Activated CD4-positive, CD25-positive, alpha-beta regulatory T cell treated with anti-CD3 and anti-CD28 coated beads, Interleukin-2, amount 50 U/mL, for 24 hours (primary cell): ENCODE data around the gene HRH1.
"Not testable (repeated sequence)": the region's sequence is repeated elsewhere in the genome, so short reads cannot be mapped to it uniquely, and the experiment has no call there.

ENCODE experiments used
- ATAC-seq, 2 donors: fragments of 150-1000 bp; cut with Tn5 transposase; one replicate each; pipeline ENCODE4 v1.10.0; 2021; ENCODE audit warnings: mild to moderate bottlenecking in 1 of 2, moderate library complexity in 1 of 2

The HRH1 gene

DNA sequence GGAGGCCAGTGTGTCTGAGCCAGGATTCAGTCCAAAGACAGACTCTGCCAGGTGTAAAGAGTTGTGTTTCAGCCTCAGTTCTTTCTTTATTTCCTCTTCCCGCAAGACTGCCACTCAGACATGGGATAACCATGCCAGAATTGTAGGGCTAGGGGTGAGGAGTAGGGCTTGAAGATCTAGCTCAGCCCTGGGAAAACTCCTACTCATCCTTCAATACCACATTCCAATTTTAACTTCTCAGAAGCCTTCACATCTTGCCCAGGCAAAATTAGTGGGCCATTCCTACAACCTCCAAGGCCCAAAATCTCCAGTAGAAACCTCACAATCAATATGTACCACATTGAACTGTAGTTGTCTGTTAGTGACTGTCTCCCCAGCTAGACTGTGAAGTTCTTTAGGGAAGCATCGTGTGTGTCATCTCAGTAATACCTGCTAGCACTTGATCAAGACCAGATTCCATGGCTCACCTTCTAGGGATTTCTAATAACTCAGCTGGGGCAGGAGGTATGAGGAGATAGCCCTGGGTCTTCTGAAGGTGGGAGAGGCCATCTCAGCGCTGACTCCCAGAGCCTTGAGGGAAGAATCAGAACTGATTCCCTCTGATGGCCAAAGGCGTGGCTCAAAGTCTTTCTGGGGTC, 19.7 kb downstream of the HRH1 start:
- ATAC-seq: no peak

DNA sequence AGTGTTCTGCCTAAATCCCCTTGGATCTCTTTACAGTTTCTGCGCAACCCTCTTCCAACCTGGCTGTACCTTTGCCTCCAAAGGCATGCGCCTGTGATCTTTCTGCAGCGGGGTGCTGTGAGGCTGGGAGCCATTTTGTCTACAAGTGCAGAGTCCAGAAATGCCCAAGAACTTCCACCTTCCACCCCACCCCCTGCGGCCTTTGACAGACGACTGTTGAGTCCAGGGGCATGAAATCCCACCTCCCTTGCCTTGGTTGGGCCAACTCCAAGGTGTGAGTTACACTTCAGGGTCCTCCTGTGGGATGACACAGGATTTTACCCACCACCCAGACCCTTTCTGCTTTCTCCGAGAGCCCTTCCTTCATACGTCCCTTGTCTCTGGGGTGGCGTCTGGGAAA, 24.1 kb downstream of the HRH1 start:
- no peak for ATAC-seq

DNA sequence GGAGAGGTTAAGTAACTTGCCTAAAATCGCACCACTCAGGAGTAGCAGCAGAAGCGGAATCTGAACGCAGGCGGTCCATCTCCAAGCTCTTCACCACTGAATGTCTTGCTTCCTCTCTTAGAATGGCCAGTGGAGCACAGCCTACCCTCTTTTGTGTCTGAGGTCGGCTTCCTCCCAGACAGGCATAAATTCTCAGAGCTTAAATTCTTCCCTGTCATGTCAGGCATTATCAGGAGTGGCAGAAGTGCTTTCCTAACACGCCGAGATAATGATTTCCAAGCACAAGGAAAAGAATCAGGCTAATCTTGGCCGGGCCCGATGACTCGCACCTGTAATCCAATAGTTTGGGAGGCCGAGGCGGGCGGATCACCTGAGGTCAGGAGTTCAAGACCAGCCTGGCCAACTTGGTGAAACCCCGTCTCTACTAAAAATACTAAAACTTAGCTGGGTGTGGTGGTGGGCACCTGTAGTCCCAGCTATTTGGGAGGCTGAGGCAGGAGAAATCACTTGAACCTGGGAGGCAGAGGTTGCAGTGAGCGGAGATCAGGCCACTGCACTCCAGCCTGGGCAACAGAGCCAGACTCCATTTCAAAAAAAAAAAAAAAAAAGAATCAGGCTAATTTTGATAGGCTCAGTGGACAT, 30.2 kb downstream of the HRH1 start:
- ATAC-seq: not testable (repeated sequence)

- no peak for ATAC-seq
Observed at GRCh38 chr3:11185144-11185543, 30.9 kb downstream of the HRH1 start.

DNA sequence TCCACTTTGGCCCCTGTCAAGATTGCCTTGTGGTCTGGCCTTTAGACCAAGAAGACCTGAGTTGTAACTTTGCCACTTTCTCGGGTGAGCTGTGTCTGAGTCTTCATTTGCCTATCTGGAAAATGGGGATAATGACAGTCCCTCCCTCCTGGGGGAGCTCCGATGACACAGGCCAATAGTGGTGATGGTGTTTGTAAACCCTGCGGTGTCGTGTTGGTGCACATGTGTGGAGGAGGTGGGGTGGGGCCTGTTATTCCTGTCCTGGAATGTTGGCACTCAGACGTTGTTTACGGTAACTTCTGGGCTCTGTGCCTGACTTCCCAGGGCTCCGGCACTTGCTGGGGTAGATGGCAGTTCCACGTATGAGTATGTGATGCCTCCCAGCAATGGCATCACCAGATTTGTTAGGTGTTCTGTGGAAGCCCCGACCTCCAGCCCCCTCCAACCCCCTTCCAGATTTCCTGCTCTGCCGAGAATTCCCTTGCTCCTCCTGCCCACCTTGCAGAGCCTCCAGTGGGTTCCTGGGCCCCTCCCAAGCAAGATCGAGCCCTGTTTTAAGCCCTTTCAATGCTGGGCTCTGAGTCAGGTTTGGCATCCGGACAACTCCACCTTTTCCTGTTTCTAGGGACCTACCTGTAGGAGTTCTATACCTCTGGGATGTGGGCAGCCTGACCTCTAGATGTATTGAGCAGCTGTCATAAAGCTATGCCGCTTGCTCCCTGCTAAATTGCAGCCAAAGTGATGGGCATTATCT, 31.4 kb downstream of the HRH1 start:
- no peak for ATAC-seq

DNA sequence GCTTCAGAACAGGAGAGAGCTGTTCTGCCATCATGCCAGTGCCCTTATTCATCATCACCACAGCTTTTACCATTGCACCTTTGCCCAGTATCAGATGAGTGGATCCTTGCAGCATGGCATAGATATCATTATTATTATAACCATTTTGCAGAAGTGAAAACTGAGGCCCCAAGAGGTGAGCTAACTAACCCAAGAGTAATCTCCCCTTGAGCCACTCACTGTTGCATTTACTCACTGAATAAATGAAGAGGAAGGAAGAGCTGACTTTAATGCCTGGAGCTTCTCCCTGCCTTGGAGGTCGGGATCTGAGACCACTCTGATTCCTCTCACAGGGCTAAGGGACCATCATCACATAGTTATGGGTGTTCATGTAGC, 32.0 kb downstream of the HRH1 start:
- ATAC-seq: no peak

DNA sequence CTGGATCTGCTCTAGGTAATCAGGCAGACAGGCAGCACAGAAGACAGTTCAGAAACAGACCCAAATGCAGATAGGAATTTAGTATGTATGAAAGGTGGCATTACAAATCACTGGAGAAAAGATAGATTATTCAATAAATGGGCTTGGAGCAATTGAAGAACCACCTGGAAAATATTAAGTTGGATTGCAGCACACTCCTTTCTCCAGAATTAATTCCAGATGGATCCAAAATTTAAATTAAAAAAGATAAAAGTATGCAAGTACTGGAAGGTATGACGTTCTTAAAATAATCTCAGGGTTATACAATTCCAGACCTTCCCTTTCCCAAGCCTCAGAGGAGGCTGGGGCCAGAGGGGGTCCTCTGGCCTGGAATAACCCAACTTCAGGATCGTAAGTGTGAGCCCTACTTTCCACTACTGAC, 32.5 kb downstream of the HRH1 start:
- no peak for ATAC-seq

DNA sequence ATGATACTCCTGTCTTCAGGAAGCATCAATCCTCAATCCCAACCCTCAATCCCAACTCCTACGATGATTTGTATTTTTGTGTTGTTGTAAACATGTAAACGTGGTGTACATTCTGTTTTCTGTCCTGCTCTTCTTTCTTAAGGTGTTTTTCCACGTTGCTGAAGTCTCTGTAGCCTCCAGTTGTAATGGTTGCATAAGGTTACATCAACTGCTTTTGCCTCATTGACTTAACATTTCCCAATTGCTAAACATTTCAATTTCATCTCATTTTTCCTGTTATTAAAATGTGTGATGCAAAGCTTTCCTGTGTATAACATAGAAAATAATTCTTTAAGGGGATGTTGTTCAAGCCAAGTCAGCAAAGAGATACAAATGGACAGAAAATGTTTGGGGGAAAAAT, 33.4 kb downstream of the HRH1 start:
- no peak for ATAC-seq

- no peak for ATAC-seq
Observed at GRCh38 chr3:11188231-11188630, 33.9 kb downstream of the HRH1 start.

DNA sequence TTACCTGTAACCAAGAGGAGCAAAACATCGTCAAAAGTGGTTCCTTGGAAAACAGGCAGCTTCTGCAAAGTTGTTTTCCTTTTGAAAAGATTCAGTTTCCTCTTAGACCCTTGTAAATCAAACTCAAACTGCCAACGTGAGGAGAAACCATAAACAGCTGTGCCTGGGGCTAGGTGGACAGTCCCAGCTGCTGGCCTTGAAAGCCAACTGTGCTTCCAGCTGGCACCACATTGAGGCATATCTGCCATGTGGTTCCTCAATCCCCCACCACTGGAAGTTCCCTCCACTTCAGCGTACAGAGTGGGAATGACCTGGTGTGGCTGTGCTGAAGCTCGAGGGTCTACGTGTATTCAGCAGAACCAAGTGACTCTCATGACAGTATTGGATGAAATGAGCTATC, 40.9 kb downstream of the HRH1 start:
- ATAC-seq: no peak

GRCh38 chr3:11195721-11196332, 41.5 kb downstream of the HRH1 start:
- ATAC-seq: peak in 1 of 2 donors; percentile 17

- no peak for ATAC-seq
Observed at GRCh38 chr3:11197484-11197883, 43.2 kb downstream of the HRH1 start.

GRCh38 chr3:11198070-11198469, 43.8 kb downstream of the HRH1 start:
- ATAC-seq: no peak

DNA sequence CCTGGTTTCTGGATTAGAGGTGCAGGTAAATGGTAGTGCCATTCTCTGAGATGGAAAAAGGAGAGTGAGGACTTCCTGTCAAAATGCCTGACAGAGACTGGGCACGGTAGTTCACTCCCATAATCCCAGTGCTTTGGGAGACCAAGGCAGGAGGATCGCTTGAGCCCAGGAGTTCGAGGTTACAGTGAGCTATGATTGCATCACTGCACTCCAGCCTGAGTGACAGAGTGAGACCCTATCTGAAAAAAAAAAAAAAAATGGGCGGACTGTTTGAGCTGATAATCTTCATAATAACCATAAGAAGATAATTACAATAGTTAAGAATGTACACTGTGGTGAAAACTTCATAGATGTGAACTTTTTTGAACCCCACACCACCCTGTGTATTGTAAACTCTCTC, 44.2 kb downstream of the HRH1 start:
- no peak for ATAC-seq

- ATAC-seq: no peak
Observed at GRCh38 chr3:11199902-11200845, 45.9 kb downstream of the HRH1 start.

- no peak for ATAC-seq
Observed at GRCh38 chr3:11201251-11202019, 47.1 kb downstream of the HRH1 start.

GRCh38 chr3:11203961-11204360, 49.7 kb downstream of the HRH1 start:
- no peak for ATAC-seq

DNA sequence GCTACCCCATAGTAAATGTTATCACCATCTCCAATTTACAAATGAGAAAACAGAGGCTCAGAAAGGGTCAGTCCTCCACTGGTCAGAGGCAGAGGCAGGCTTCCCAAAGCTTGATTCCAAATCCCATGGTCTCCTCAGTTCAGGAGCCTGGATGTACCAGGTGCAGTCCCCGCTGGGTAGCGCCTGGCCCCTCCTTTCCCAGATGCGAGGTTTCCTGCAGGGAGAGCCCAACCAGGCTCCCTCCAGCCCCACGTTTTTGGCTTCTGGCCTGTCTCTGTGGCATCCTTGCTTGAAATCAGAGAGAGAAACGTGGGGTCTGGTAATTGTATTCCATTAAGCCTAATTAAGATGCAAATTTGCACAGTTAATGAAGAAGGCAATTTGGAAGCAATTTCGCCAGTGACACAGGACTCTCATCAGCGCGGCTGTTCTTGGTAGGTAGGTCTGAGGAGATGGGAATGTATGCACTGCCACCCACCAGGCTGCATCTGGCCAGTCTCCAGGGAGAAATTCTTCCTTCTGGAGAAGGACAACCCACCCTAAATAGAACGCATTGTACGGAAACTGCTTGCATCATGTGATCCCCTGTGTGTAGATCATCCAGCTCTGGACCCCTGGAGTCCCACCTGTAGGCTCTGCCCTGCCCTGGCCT, 50.5 kb downstream of the HRH1 start:
- ATAC-seq: no peak

DNA sequence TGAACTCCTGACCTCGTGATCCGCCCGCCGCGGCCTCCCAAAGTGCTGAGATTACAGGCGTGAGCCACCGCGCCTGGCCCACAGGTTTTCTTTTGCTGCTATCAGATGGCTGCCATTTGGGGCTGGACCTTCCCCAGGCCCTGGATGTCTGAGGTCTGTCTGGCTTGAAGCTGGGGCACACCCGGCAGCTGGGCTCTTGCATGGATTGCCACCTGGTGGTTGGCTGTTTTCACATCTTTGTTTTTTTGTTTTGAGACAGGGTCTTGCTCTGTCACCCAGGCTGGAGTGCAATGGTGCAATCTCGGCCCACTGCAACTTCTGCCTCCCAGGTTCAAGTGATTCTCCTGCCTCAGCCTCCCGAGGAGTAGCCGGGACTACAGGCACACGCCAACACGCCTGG, 51.6 kb downstream of the HRH1 start:
- not testable (repeated sequence) for ATAC-seq

- no peak for ATAC-seq
Observed at GRCh38 chr3:11206316-11206715, 52.0 kb downstream of the HRH1 start.

GRCh38 chr3:11206953-11207352, 52.7 kb downstream of the HRH1 start:
- ATAC-seq: no peak
